NB4 (cell line): Measurements from ENCODE around the gene TMPRSS2.

Experiments
- MYC ChIP-seq: IDR thresholded peaks from 2 replicates; pipeline ENCODE4 v1.6.1; 2011; ENCODE audit warnings: low read depth, low read length
- POLR2A ChIP-seq: IDR thresholded peaks from 2 replicates; pipeline ENCODE4 v1.6.1; 2011; ENCODE audit warnings: mild to moderate bottlenecking; ENCODE audit not compliant: insufficient read length; ENCODE audit errors: extremely low read depth
- TF ChIP-seq, protein P1 (sequence below): IDR thresholded peaks from one replicate; pipeline ENCODE4 v1.5.1; 2012; ENCODE audit warnings: low read depth, low read length
- TF ChIP-seq, protein P2 (sequence below): IDR thresholded peaks from 2 replicates; pipeline ENCODE4 v1.6.1; 2011; ENCODE audit warnings: low read depth, low read length

GRCh38 chr21:41545500-41546359, 37.8 kb upstream of the TMPRSS2 start:
- TF ChIP-seq, protein P1, sequence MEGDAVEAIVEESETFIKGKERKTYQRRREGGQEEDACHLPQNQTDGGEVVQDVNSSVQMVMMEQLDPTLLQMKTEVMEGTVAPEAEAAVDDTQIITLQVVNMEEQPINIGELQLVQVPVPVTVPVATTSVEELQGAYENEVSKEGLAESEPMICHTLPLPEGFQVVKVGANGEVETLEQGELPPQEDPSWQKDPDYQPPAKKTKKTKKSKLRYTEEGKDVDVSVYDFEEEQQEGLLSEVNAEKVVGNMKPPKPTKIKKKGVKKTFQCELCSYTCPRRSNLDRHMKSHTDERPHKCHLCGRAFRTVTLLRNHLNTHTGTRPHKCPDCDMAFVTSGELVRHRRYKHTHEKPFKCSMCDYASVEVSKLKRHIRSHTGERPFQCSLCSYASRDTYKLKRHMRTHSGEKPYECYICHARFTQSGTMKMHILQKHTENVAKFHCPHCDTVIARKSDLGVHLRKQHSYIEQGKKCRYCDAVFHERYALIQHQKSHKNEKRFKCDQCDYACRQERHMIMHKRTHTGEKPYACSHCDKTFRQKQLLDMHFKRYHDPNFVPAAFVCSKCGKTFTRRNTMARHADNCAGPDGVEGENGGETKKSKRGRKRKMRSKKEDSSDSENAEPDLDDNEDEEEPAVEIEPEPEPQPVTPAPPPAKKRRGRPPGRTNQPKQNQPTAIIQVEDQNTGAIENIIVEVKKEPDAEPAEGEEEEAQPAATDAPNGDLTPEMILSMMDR, result no peak
- TF ChIP-seq MYC (no peak), POLR2A (no peak)
- TF ChIP-seq, protein P2, sequence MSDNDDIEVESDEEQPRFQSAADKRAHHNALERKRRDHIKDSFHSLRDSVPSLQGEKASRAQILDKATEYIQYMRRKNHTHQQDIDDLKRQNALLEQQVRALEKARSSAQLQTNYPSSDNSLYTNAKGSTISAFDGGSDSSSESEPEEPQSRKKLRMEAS, result no peak
